SK-N-MC (cell line): ENCODE measurements around the gene SFXN2.

ENCODE experiments used
- EZH2 ChIP-seq: fragments of 200-600 bp; sonication (generic); IDR thresholded peaks from one replicate; pipeline ENCODE4 v1.6.1; 2017; ENCODE audit warnings: antibody characterized with exemption
- FOXP2 ChIP-seq: optimal IDR thresholded peaks from 2 replicates; pipeline ENCODE3; 2011; ENCODE audit warnings: mild to moderate bottlenecking, moderate library complexity; ENCODE audit not compliant: insufficient read depth; ENCODE audit errors: extremely low read length, control extremely low read depth
- POLR2AphosphoS5 ChIP-seq: IDR thresholded peaks from 2 replicates; pipeline ENCODE4 v1.6.1; 2012; ENCODE audit warnings: mild to moderate bottlenecking, low read depth, low read length, borderline replicate concordance

GRCh38 chr10:102723989-102724388, 9.6 kb downstream of the SFXN2 start:
- TF ChIP-seq POLR2AphosphoS5 (no peak), FOXP2 (no peak), EZH2 (no peak)
